Fibroblast of lung (primary cell): ENCODE results near the gene TWIST1. TPM values are rescaled to one million over a fixed set of nuclear protein-coding genes. Genes with fewer than 3 reads are reported as not detected.

Experiments
- DNase-seq, 2 donors: peaks; one replicate each; pipeline versions ENCODE4 v3.0.0 to v3.0.0-alpha.2; 2010; ENCODE audit warnings: low read depth in 2 of 2
- H2AFZ ChIP-seq: 2 replicates; pipeline ENCODE4 v1.5.1; 2012; ENCODE audit warnings: low read length, control low read depth, inconsistent platforms
- H3K27ac ChIP-seq: 2 replicates; pipeline ENCODE4 v1.5.1; 2011; ENCODE audit warnings: low read length, control low read depth; ENCODE audit not compliant: insufficient read depth
- H3K27me3 ChIP-seq: 2 replicates; pipeline ENCODE4 v1.5.1; 2011; ENCODE audit warnings: mild to moderate bottlenecking, low read length; ENCODE audit not compliant: control insufficient read depth, insufficient read depth
- H3K36me3 ChIP-seq: 2 replicates; pipeline ENCODE4 v1.5.1; 2011; ENCODE audit warnings: low read length; ENCODE audit not compliant: control insufficient read depth, insufficient read depth
- H3K4me1 ChIP-seq: 2 replicates; pipeline ENCODE4 v1.5.1; 2011; ENCODE audit warnings: low read length; ENCODE audit not compliant: control insufficient read depth, insufficient read depth; ENCODE audit errors: extremely low read depth
- H3K4me2 ChIP-seq: 2 replicates; pipeline ENCODE4 v1.5.1; 2011; ENCODE audit warnings: low read length, control low read depth; ENCODE audit not compliant: insufficient read depth; ENCODE audit errors: extremely low read depth
- H3K4me3 ChIP-seq, 4 experiments: fragments of 200-600 bp in 1 of 4; sonication (generic) in 1 of 4; replicated peaks in 1 of 4; 2 replicates each; pipeline ENCODE4 v1.5.1; 2011 to 2016; ENCODE audit warnings: low read length in 4 of 4, low read depth in 3 of 4, mild to moderate bottlenecking in 3 of 4, control low read depth in 2 of 4, inconsistent platforms in 1 of 4, mixed read lengths in 1 of 4; ENCODE audit not compliant: insufficient read depth in 1 of 4; ENCODE audit errors: control extremely low read depth in 1 of 4
- H3K79me2 ChIP-seq: 2 replicates; pipeline ENCODE4 v1.5.1; 2012; ENCODE audit warnings: mild to moderate bottlenecking, low read length, inconsistent platforms; ENCODE audit not compliant: control insufficient read depth, insufficient read depth
- H3K9ac ChIP-seq: 2 replicates; pipeline ENCODE4 v1.5.1; 2011; ENCODE audit warnings: mild to moderate bottlenecking, low read length, control low read depth; ENCODE audit not compliant: insufficient read depth
- H3K9me3 ChIP-seq: 2 replicates; pipeline ENCODE4 v1.5.1; 2012; ENCODE audit warnings: low read depth, low read length; ENCODE audit not compliant: control insufficient read depth, insufficient read depth
- H4K20me1 ChIP-seq: 2 replicates; pipeline ENCODE4 v1.5.1; 2011; ENCODE audit warnings: low read length; ENCODE audit not compliant: control insufficient read depth, insufficient read depth; ENCODE audit errors: extremely low read depth
- EZH2 ChIP-seq: IDR thresholded peaks from 2 replicates; pipeline ENCODE4 v1.5.1; 2012; ENCODE audit warnings: low read length, control low read depth, mild to moderate bottlenecking; ENCODE audit errors: missing control alignments
- polyA plus RNA-seq, 2 donors: library from polyadenylated mRNA; depleted of rRNA in 1 of 2; stranded (reverse) in 1 of 2; unstranded in 1 of 2; fragments of >200 nt; gene quantifications; 2 replicates each; pipeline ENCODE4 v1.2.1, GENCODE V29; 2011 to 2012; ENCODE audit warnings: missing spikeins in 1 of 2
- total RNA-seq: library from RNA; depleted of rRNA; stranded (reverse); fragments of >200 nt; gene quantifications from 2 replicates; pipeline ENCODE4 v1.2.1, GENCODE V29; 2014
- TF ChIP-seq, protein P1 (sequence below), 2 donors: IDR thresholded peaks in 1 of 2; conservative IDR thresholded peaks in 1 of 2; 1 replicate in 1 of 2; 2 replicates in 1 of 2; pipeline ENCODE4 v1.5.1; 2011 to 2012; ENCODE audit warnings: low read length in 2 of 2, control low read depth in 1 of 2, inconsistent platforms in 1 of 2, low read depth in 1 of 2, mild to moderate bottlenecking in 1 of 2

TWIST1 gene
- total and polyA plus RNA-seq, 2 donors (not counting 1 experiment from before 2014, with no cell fraction given): 3.6 to 31.2 TPM

DNA sequence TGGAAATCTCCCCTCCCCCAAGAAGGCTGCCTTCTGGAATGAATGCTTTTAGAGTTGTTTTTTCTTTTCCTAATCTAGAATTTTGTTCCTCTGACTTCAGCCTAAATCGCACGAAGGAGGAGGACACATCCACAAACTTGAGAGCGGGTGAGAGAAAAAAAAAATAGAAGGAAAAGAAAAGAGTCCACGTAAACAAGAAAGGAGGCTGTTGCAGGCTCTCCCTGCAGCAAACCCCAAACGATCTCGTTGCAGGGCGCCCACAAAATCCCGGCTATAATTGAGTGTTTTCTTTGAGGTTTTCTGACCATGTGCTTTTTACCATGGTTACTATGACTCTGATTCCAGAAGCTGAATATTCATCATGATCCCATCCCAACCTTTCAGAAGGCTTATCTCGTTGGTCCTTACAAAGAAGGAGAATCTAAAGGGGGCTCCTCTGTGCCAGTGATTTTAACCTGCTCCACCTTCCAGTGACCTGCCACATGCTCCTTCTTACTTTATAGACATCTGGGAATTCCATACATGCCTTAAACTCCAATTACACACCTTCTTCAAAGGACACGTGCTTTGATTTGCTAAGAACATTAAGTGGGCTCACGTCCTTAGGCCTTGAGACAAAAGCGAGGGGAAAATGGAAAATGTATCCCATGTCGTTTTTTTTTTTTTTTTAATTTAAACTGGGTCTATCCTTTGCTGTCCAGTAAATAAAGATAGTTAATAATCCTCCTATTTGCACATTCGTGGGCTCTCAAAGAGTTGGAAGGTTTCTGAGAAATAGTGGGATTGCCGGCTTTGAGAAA is 5.8 kb downstream of the TWIST1 start:
- Histone ChIP-seq H3K9ac (no peak overlapping the region), H3K4me1 (no peaks in the 10 kb centered on the region), H3K79me2 (peaks cover 17% of the 10 kb centered on the region), H3K36me3 (no peaks in the 10 kb centered on the region), H3K9me3 (no peaks in the 10 kb centered on the region), H3K4me3 (no peak overlapping the region), H3K4me2 (no peak overlapping the region), H4K20me1 (no peaks in the 10 kb centered on the region), H3K27ac (no peak overlapping the region), H2AFZ (no peak overlapping the region), H3K27me3 (peaks cover 24% of the 10 kb centered on the region)
- TF ChIP-seq, protein P1, sequence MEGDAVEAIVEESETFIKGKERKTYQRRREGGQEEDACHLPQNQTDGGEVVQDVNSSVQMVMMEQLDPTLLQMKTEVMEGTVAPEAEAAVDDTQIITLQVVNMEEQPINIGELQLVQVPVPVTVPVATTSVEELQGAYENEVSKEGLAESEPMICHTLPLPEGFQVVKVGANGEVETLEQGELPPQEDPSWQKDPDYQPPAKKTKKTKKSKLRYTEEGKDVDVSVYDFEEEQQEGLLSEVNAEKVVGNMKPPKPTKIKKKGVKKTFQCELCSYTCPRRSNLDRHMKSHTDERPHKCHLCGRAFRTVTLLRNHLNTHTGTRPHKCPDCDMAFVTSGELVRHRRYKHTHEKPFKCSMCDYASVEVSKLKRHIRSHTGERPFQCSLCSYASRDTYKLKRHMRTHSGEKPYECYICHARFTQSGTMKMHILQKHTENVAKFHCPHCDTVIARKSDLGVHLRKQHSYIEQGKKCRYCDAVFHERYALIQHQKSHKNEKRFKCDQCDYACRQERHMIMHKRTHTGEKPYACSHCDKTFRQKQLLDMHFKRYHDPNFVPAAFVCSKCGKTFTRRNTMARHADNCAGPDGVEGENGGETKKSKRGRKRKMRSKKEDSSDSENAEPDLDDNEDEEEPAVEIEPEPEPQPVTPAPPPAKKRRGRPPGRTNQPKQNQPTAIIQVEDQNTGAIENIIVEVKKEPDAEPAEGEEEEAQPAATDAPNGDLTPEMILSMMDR (conservative IDR thresholded peaks at IDR 0.05 in 1 of 2, IDR thresholded peaks at IDR 0.05 in 1 of 2; ENCODE audit: low read depth in 1 of 2, low read length in 2 of 2): no peak
- TF ChIP-seq EZH2: no peak
- DNase-seq: no peak

DNA sequence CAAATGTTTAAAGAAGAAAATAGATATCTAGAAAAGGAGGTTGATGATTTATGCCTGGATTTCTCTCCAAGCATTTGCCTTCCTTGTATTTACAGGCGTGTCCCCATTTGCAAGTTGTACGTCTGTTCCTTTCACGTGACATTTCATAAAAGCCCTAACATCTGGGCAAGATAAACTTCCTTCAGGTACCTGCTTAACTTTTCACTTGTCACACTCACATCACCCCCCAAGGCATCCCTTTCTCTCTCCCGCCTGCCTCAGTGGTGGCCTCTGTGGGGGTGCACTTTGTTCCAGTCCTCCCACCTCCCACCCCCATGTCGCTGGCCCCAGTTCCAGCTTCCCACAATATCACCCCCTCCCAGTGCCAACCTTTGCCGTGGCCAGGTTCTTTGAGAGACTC is 6.7 kb downstream of the TWIST1 start:
- TF ChIP-seq EZH2: no peak
- TF ChIP-seq, protein P1 (conservative IDR thresholded peaks at IDR 0.05 in 1 of 2, IDR thresholded peaks at IDR 0.05 in 1 of 2; ENCODE audit: low read depth in 1 of 2, low read length in 2 of 2): no peak
- Histone ChIP-seq H2AFZ (no peak overlapping the region), H3K36me3 (no peaks in the 10 kb centered on the region), H3K27ac (no peak overlapping the region), H3K4me2 (no peak overlapping the region), H3K27me3 (peaks cover 32% of the 10 kb centered on the region), H3K9me3 (no peaks in the 10 kb centered on the region), H3K4me3 (no peak overlapping the region), H3K4me1 (no peaks in the 10 kb centered on the region), H3K79me2 (peaks cover 10% of the 10 kb centered on the region), H3K9ac (no peak overlapping the region), H4K20me1 (no peaks in the 10 kb centered on the region)
- DNase-seq: no peak

DNA sequence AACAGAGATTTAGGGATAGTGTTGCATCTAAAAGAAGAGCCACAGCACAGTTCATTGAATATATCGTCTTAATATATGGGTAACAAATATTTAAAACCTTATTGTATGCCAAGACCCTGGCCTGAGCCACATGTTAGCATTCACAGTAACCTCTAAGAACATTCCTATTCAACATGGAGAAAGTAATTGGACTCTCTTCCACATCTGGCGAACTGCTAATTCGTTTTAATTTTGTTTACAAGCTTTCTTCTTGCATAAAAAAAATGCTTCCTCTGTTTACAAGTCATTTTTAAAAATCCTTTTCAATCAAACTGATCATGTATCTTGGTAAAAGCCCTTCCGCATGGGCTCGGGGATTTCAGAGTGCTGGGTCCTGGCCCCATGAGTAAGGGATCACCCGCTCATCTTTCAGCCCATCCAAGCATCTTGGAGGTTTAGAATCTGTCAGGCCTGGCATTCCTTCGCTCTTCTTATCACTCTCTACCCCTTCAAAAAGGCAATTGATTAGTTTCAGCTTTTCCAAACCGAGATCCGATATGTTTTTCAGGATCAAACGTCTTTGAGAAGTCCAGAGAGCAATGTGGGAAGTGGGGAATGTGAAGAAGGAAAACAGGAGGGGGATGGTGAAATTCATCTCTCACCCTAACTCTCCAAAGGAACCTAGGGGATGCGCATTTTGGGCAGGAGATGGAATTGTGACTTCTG is 7.3 kb downstream of the TWIST1 start:
- Histone ChIP-seq H2AFZ (no peak overlapping the region), H3K27me3 (peaks cover 32% of the 10 kb centered on the region), H4K20me1 (no peaks in the 10 kb centered on the region), H3K27ac (no peak overlapping the region), H3K4me3 (no peak overlapping the region), H3K4me2 (no peak overlapping the region), H3K4me1 (no peaks in the 10 kb centered on the region), H3K36me3 (no peaks in the 10 kb centered on the region), H3K9me3 (no peaks in the 10 kb centered on the region), H3K79me2 (peaks cover 7% of the 10 kb centered on the region), H3K9ac (no peak overlapping the region)
- TF ChIP-seq, protein P1 (conservative IDR thresholded peaks at IDR 0.05 in 1 of 2, IDR thresholded peaks at IDR 0.05 in 1 of 2; ENCODE audit: low read depth in 1 of 2, low read length in 2 of 2): no peak
- no peak for TF ChIP-seq EZH2
- DNase-seq: no peak
